HepG2 (cell line): ENCODE data around the gene TBX21. TPM values are rescaled to one million over a fixed set of nuclear protein-coding genes. Genes with fewer than 3 reads are reported as not detected.

Experiments used
- ATAC-seq: fragments of 200-7000 bp; cut with Tn5 transposase; 3 replicates; pipeline ENCODE4 v1.9.1; 2020; ENCODE audit warnings: mild to moderate bottlenecking, moderate library complexity
- BruUV-seq: library from RNA; stranded (reverse); fragments of 400-500 nt; replicated peaks from 2 replicates; lab custom pipeline; 2021; lab: Mats Ljungman, UMichigan
- CTCF ChIA-PET: fragments of 300-600 bp; formaldehyde crosslinking; extraction: SDS; loops from one replicate; lab custom pipeline; 2021; ENCODE audit warnings: low total read pairs, inconsistent platforms, low intra/inter-chr PET ratio; lab: Yijun Ruan, JAX
- POLR2A ChIA-PET: fragments of 350-600 bp; sonication (Branson Sonifier 250); formaldehyde crosslinking; loops from one replicate; lab custom pipeline; 2020; ENCODE audit warnings: antibody characterized with exemption, inconsistent platforms; lab: Yijun Ruan, JAX
- DNase-seq: peaks from one replicate; pipeline ENCODE4 v3.0.0-alpha.2; 2015; ENCODE audit warnings: low spot score
- FAIRE-seq: peaks from 3 replicates; lab custom pipeline; 2011; peaks lifted over from hg19 to GRCh38; lab: Jason Lieb, UNC
- H2AFZ ChIP-seq: one replicate; pipeline ENCODE4 v1.6.1; 2011; ENCODE audit warnings: low read length, inconsistent platforms
- H3K27ac ChIP-seq: fragments of 300-600 bp; 3 replicates; pipeline ENCODE4 v1.8.0; 2011; ENCODE audit warnings: mixed run types, mild to moderate bottlenecking, mixed read lengths, low read length, inconsistent platforms; ENCODE audit not compliant: insufficient read depth; ENCODE audit errors: extremely low read length
- H3K27me3 ChIP-seq, 2 experiments: fragments of 200-600 bp in 1 of 2; 2 replicates in 1 of 2; 3 replicates in 1 of 2; pipeline versions ENCODE4 v1.6.0 to v1.8.0; 2011; ENCODE audit warnings: low read length in 2 of 2, mild to moderate bottlenecking in 2 of 2, moderate library complexity in 2 of 2, inconsistent platforms in 1 of 2; ENCODE audit not compliant: insufficient read depth in 2 of 2, control insufficient read depth in 1 of 2
- H3K36me3 ChIP-seq, 2 experiments: fragments of 200-600 bp in 1 of 2; replicated peaks in 1 of 2; 2 replicates in 1 of 2; 3 replicates in 1 of 2; pipeline versions ENCODE4 v1.5.1 to v1.8.0; 2011; ENCODE audit warnings: low read length in 2 of 2, inconsistent platforms in 1 of 2; ENCODE audit not compliant: insufficient read depth in 2 of 2, control insufficient read depth in 1 of 2
- H3K4me1 ChIP-seq: 2 replicates; pipeline ENCODE4 v1.5.1; 2012; ENCODE audit warnings: low read length, inconsistent platforms; ENCODE audit not compliant: insufficient read depth
- H3K4me2 ChIP-seq: 2 replicates; pipeline ENCODE4 v1.6.0; 2011; ENCODE audit warnings: low read depth, low read length, inconsistent platforms
- H3K4me3 ChIP-seq, 3 experiments: fragments of 200-600 bp in 1 of 3; sonication (generic), shearing (Covaris generic) in 1 of 3; replicated peaks in 1 of 3; 2 replicates each; pipeline ENCODE4 v1.5.1; 2011 to 2016; ENCODE audit warnings: low read length in 3 of 3, inconsistent platforms in 2 of 3, low read depth in 2 of 3, mild to moderate bottlenecking in 2 of 3, control low read depth in 1 of 3, mixed read lengths in 1 of 3; ENCODE audit not compliant: insufficient read depth in 1 of 3
- H3K79me2 ChIP-seq: one replicate; pipeline ENCODE4 v1.6.1; 2011; ENCODE audit warnings: low read length, inconsistent platforms; ENCODE audit not compliant: insufficient read depth
- H3K9ac ChIP-seq: 2 replicates; pipeline ENCODE4 v1.6.0; 2011; ENCODE audit warnings: mild to moderate bottlenecking, low read depth, low read length, inconsistent platforms; ENCODE audit not compliant: insufficient read depth
- H3K9me3 ChIP-seq: 2 replicates; pipeline ENCODE4 v1.5.1; 2012; ENCODE audit warnings: mild to moderate bottlenecking, low read length
- H4K20me1 ChIP-seq: 2 replicates; pipeline ENCODE4 v1.6.0; 2011; ENCODE audit warnings: inconsistent platforms, mild to moderate bottlenecking, low read length, moderate library complexity; ENCODE audit not compliant: insufficient read depth
- CC2D1A ChIP-seq: sonication (generic); formaldehyde crosslinking; IDR thresholded peaks from 2 replicates; pipeline ENCODE4 v1.8.1; 2023; ENCODE audit warnings: mild to moderate bottlenecking, missing genetic modification reagents
- PLRG1 ChIP-seq: fragments of 450-650 bp; conservative IDR thresholded peaks from 2 replicates; pipeline ENCODE4 v1.6.1; 2016
- PRPF4 ChIP-seq: fragments of 200-400 bp; formaldehyde crosslinking; IDR thresholded peaks from 2 replicates; pipeline ENCODE4 v1.6.1; 2016; ENCODE audit warnings: low read length, low read depth; ENCODE audit not compliant: poor library complexity, severe bottlenecking
- RAD21 ChIP-seq: fragments of 450-650 bp; formaldehyde crosslinking; IDR thresholded peaks from 2 replicates; pipeline ENCODE4 v1.5.0; 2020; ENCODE audit warnings: mild to moderate bottlenecking
- SMC3 ChIP-seq: IDR thresholded peaks from 2 replicates; pipeline ENCODE4 v1.6.1; 2011; ENCODE audit warnings: low read length, improper control_type of control experiment
- SP4 ChIP-seq: sonication (generic); formaldehyde crosslinking; IDR thresholded peaks from 2 replicates; pipeline ENCODE4 v1.8.1; 2023; ENCODE audit warnings: mild to moderate bottlenecking, missing genetic modification reagents
- STAG1 ChIP-seq: sonication (generic); formaldehyde crosslinking; IDR thresholded peaks from 2 replicates; pipeline ENCODE4 v1.4.0; 2020; ENCODE audit warnings: missing genetic modification reagents
- TEAD3 ChIP-seq: optimal IDR thresholded peaks from 2 replicates; pipeline ENCODE3; 2016; ENCODE audit warnings: borderline replicate concordance
- ZNF205 ChIP-seq: IDR thresholded peaks from 2 replicates; pipeline ENCODE4 v1.6.1; 2018; ENCODE audit warnings: missing biosample characterization, missing genetic modification reagents
- ZNF547 ChIP-seq: sonication (generic); formaldehyde crosslinking; IDR thresholded peaks from 2 replicates; pipeline ENCODE4 v1.5.1; 2020; ENCODE audit warnings: mild to moderate bottlenecking, missing genetic modification reagents
- WGBS: methylation state at CpG from one replicate; pipeline ENCODE4 v1.1.6; 2017; ENCODE audit warnings: low lambda C conversion rate; 5-methylcytosine and 5-hydroxymethylcytosine counted together
- in situ Hi-C: cut with HindIII; loops from 2 replicates; pipeline ENCODE4 v1.10.0; 2017; ENCODE audit warnings: low pct_unique_long_range_greater_than_20kb; ENCODE audit not compliant: extremely low pct_ligation_motif_present
- intact Hi-C: fragments of 100-400 bp; cut with micrococcal nuclease; formaldehyde crosslinking; loops from one replicate; pipeline ENCODE4 v1.10.0; 2022; ENCODE audit not compliant: unreplicated experiment
- polyA plus RNA-seq, 8 experiments: library from polyadenylated mRNA; depleted of rRNA in 3 of 8; stranded (reverse) in 7 of 8; unstranded in 1 of 8; fragments of >200 nt; fragmentation: Illumina TruSeq in 4 of 8; extraction: Trizol in 4 of 8; gene quantifications; 2 replicates each; pipeline versions ENCODE4 v1.2.1 to v1.2.3, GENCODE V29; 2011 to 2016; ENCODE audit warnings: low read depth in 4 of 8, missing spikeins in 1 of 8, mixed read lengths in 1 of 8; ENCODE audit not compliant: insufficient read depth in 1 of 8
- total RNA-seq, 5 experiments: library from RNA; depleted of rRNA; stranded (reverse); fragments of >200 nt; fragmentation: Illumina TruSeq; extraction: Trizol; gene quantifications; 2 replicates each; pipeline ENCODE4 v1.2.3, GENCODE V29; 2016; ENCODE audit warnings: low read depth in 1 of 5
- TF ChIP-seq, protein P1 (sequence below): sonication (generic); formaldehyde crosslinking; IDR thresholded peaks from 2 replicates; pipeline ENCODE4 v1.5.0; 2020; ENCODE audit warnings: mild to moderate bottlenecking, missing genetic modification reagents, moderate library complexity

Gene TBX21
- total and polyA plus RNA-seq, 2 of the 13 experiments (the other 11 are each of a cell fraction or from before 2014, with no cell fraction given): not detected

- Histone ChIP-seq H4K20me1 (peaks cover 4% of the 10 kb centered on the region; the same call in 1 of the 2 replicates), H3K4me1 (no peaks in the 10 kb centered on the region)
- POLR2A ChIA-PET: no interaction called here
- peak; percentile 97 for FAIRE-seq
- TF ChIP-seq, protein P1, sequence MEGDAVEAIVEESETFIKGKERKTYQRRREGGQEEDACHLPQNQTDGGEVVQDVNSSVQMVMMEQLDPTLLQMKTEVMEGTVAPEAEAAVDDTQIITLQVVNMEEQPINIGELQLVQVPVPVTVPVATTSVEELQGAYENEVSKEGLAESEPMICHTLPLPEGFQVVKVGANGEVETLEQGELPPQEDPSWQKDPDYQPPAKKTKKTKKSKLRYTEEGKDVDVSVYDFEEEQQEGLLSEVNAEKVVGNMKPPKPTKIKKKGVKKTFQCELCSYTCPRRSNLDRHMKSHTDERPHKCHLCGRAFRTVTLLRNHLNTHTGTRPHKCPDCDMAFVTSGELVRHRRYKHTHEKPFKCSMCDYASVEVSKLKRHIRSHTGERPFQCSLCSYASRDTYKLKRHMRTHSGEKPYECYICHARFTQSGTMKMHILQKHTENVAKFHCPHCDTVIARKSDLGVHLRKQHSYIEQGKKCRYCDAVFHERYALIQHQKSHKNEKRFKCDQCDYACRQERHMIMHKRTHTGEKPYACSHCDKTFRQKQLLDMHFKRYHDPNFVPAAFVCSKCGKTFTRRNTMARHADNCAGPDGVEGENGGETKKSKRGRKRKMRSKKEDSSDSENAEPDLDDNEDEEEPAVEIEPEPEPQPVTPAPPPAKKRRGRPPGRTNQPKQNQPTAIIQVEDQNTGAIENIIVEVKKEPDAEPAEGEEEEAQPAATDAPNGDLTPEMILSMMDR: peak; percentile 76
- TF ChIP-seq RAD21: peak; percentile 51; the same call in 1 of the 2 replicates
- no peak for TF ChIP-seq PLRG1
- TF ChIP-seq STAG1 (CRISPR knock-in tag): peak; percentile 60
- TF ChIP-seq SP4 (CRISPR knock-in tag): no peak
- TF ChIP-seq PRPF4: no peak
- TF ChIP-seq ZNF547 (CRISPR knock-in tag): no peak
- TF ChIP-seq SMC3: peak; percentile 90
- peak; percentile 16 for TF ChIP-seq TEAD3 (CRISPR knock-in tag)
- TF ChIP-seq ZNF205 (CRISPR knock-in tag): no peak
- no peak for TF ChIP-seq CC2D1A (CRISPR knock-in tag)
- TF ChIP-seq, all 625 proteins: peak for 5
- H2AFZ ChIP-seq: no peak overlapping the region
- no peak overlapping the region for H3K4me2 ChIP-seq
- BruUV-seq: no TSS peak
- no peak overlapping the region for H3K27ac ChIP-seq
- ATAC-seq (peak; percentile 86), DNase-seq (peak; percentile 47)
- WGBS: 17% methylated on average over 14 of the region's 14 CpGs
- no peaks in the 10 kb centered on the region for H3K36me3 ChIP-seq
- in situ Hi-C loops (no loop called here), intact Hi-C loops (loop anchor here (1.0 kb wide), 3 partner anchors 26 to 242 kb away; no protein-coding TSS in a partner anchor)
- CTCF ChIA-PET: interaction anchor here (0.7 to 1.7 kb wide), 5 partner anchors 13 to 242 kb away, joined by 3 to 15 read pairs (median 7); partner anchors contain the start of gene OSBPL7
- peaks cover 4 to 47% of the 10 kb centered on the region in 2 experiments; a peak in 3 of 5 replicates for H3K27me3 ChIP-seq
- H3K4me3 ChIP-seq: no peak overlapping the region
- H3K79me2 ChIP-seq: no peaks in the 10 kb centered on the region
- no peak overlapping the region for H3K9ac ChIP-seq
- H3K9me3 ChIP-seq: no peaks in the 10 kb centered on the region
These were observed 43.5 kb downstream of the TBX21 start for GRCh38 chr17:47776330-47777197.
